PC-9 (cell line): Measurements from ENCODE around the gene IL34. TPM values are rescaled to one million over a fixed set of nuclear protein-coding genes. Genes with fewer than 3 reads are reported as not detected.

ENCODE experiments used
- BruUV-seq: library from RNA; stranded (reverse); fragments of 400-500 nt; replicated peaks from 2 replicates; lab custom pipeline; 2021; lab: Mats Ljungman, UMichigan
- CTCF ChIA-PET: fragments of 300-600 bp; sonication (Branson Sonifier 250); formaldehyde crosslinking; loops from one replicate; lab custom pipeline; 2022; ENCODE audit warnings: antibody characterized with exemption; lab: Charles Lee
- POLR2A ChIA-PET: fragments of 300-600 bp; sonication (Branson Sonifier 250); formaldehyde crosslinking; loops from one replicate; lab custom pipeline; 2022; ENCODE audit warnings: antibody characterized with exemption; ENCODE audit not compliant: unreplicated experiment; lab: Charles Lee
- DNase-seq, 2 experiments: peaks; one replicate each; pipeline versions ENCODE4 v3.0.0 to v3.0.0-alpha.2; 2015 to 2022; ENCODE audit warnings: mixed read lengths in 1 of 2
- H2AFZ ChIP-seq: fragments of 200-600 bp; sonication (generic); 2 replicates; pipeline ENCODE4 v1.8.1; 2017; ENCODE audit warnings: antibody characterized with exemption
- H3F3A ChIP-seq: fragments of 200-600 bp; sonication (generic); 2 replicates; pipeline ENCODE4 v1.8.1; 2017; ENCODE audit warnings: antibody characterized with exemption, mild to moderate bottlenecking, low read depth; ENCODE audit not compliant: insufficient read depth
- H3K27ac ChIP-seq: fragments of 200-600 bp; sonication (generic); 2 replicates; pipeline ENCODE4 v1.6.1; 2016; ENCODE audit warnings: mixed run types
- H3K27me3 ChIP-seq: fragments of 200-600 bp; sonication (generic); 2 replicates; pipeline ENCODE4 v1.6.1; 2016; ENCODE audit warnings: low read depth, mixed run types; ENCODE audit not compliant: insufficient read depth
- H3K36me3 ChIP-seq: fragments of 200-600 bp; sonication (generic); 2 replicates; pipeline ENCODE4 v1.6.1; 2016; ENCODE audit warnings: low read depth, mixed run types
- H3K4me1 ChIP-seq: fragments of 200-600 bp; sonication (generic); replicated peaks from 2 replicates; pipeline ENCODE4 v1.6.1; 2016; ENCODE audit warnings: mixed run types; ENCODE audit not compliant: insufficient read depth
- H3K4me2 ChIP-seq: fragments of 200-600 bp; sonication (generic); 2 replicates; pipeline ENCODE4 v1.6.1; 2017; ENCODE audit warnings: mixed run types
- H3K4me3 ChIP-seq: fragments of 200-600 bp; sonication (generic); 2 replicates; pipeline ENCODE4 v1.6.1; 2016; ENCODE audit warnings: mixed run types
- H3K79me2 ChIP-seq: fragments of 200-600 bp; sonication (generic); 2 replicates; pipeline ENCODE4 v1.6.1; 2017; ENCODE audit warnings: low read depth, mixed run types
- H3K9me2 ChIP-seq: fragments of 200-600 bp; sonication (generic); 2 replicates; pipeline ENCODE4 v1.8.1; 2017; ENCODE audit warnings: mild to moderate bottlenecking; ENCODE audit not compliant: insufficient read depth
- H3K9me3 ChIP-seq: fragments of 200-600 bp; sonication (generic); 2 replicates; pipeline ENCODE4 v1.8.1; 2016; ENCODE audit warnings: low read depth; ENCODE audit not compliant: insufficient read depth
- H4K20me1 ChIP-seq: fragments of 200-600 bp; sonication (generic); 2 replicates; pipeline ENCODE4 v1.8.1; 2017; ENCODE audit not compliant: insufficient read depth
- EZH2 ChIP-seq: fragments of 200-600 bp; sonication (generic); IDR thresholded peaks from 2 replicates; pipeline ENCODE4 v1.8.0; 2017; ENCODE audit warnings: antibody characterized with exemption, low read depth
- intact Hi-C: fragments of 100-400 bp; cut with micrococcal nuclease; formaldehyde crosslinking; loops from one replicate; pipeline ENCODE4 v1.10.0; 2022; ENCODE audit not compliant: unreplicated experiment
- total RNA-seq: library from RNA; stranded (reverse); gene quantifications from 2 replicates; pipeline ENCODE4 v1.2.3, GENCODE V29; 2021
- TF ChIP-seq, protein P1 (sequence below): fragments of 200-600 bp; sonication (generic); conservative IDR thresholded peaks from 2 replicates; pipeline ENCODE4 v1.6.1; 2017; ENCODE audit warnings: mixed run types, antibody characterized with exemption, mild to moderate bottlenecking, moderate library complexity

The IL34 gene
- total RNA-seq, 1 experiment from 2014 or later = not detected

DNA sequence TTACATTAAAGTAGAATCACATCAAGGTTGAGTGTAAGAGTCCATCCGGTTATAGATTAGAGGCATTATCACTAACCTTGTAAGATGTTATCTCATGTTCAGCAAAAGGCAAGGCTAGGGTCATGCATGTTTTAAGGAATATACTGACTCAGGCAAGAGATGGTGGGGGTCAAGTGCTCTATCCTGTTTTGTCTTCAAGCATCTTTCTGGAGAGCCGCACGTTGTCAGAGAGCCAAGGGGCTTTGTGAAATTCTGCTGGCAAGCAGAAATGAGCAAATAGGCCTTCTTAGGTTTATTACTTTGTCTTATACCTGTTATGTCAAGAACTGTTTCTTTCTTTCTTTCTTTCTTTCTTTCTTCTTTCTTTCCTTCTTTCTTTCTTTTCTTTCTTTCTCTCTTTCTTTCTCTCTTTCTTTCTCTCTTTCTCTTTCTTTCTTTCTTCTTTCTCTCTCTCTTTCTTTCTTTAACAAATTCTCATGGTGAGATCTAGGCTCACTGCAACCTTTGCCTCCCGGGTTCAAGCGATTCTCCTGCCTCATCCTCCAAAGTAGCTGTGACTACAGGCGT is 47.3 kb upstream of the IL34 start:
- POLR2A ChIA-PET = no interaction called here
- no peaks in the 10 kb centered on the region for H3K9me2 ChIP-seq
- no peak overlapping the region for H3K4me3 ChIP-seq
- TF ChIP-seq, protein P1, sequence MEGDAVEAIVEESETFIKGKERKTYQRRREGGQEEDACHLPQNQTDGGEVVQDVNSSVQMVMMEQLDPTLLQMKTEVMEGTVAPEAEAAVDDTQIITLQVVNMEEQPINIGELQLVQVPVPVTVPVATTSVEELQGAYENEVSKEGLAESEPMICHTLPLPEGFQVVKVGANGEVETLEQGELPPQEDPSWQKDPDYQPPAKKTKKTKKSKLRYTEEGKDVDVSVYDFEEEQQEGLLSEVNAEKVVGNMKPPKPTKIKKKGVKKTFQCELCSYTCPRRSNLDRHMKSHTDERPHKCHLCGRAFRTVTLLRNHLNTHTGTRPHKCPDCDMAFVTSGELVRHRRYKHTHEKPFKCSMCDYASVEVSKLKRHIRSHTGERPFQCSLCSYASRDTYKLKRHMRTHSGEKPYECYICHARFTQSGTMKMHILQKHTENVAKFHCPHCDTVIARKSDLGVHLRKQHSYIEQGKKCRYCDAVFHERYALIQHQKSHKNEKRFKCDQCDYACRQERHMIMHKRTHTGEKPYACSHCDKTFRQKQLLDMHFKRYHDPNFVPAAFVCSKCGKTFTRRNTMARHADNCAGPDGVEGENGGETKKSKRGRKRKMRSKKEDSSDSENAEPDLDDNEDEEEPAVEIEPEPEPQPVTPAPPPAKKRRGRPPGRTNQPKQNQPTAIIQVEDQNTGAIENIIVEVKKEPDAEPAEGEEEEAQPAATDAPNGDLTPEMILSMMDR = no peak
- no peak for TF ChIP-seq EZH2
- no peaks in the 10 kb centered on the region for H3K79me2 ChIP-seq
- no peaks in the 10 kb centered on the region for H4K20me1 ChIP-seq
- no peak overlapping the region for H3K4me2 ChIP-seq
- no peaks in the 10 kb centered on the region for H3K27me3 ChIP-seq
- no peak overlapping the region for H2AFZ ChIP-seq
- intact Hi-C loops = no loop called here
- DNase-seq = no peak
- H3K9me3 ChIP-seq = no peaks in the 10 kb centered on the region
- no peak overlapping the region for H3K27ac ChIP-seq
- H3F3A ChIP-seq = peaks cover under 1% of the 10 kb centered on the region; the same call in 1 of the 2 replicates
- BruUV-seq = no TSS peak
- CTCF ChIA-PET = no interaction called here
- no peaks in the 10 kb centered on the region for H3K36me3 ChIP-seq
- H3K4me1 ChIP-seq = no peaks in the 10 kb centered on the region

DNA sequence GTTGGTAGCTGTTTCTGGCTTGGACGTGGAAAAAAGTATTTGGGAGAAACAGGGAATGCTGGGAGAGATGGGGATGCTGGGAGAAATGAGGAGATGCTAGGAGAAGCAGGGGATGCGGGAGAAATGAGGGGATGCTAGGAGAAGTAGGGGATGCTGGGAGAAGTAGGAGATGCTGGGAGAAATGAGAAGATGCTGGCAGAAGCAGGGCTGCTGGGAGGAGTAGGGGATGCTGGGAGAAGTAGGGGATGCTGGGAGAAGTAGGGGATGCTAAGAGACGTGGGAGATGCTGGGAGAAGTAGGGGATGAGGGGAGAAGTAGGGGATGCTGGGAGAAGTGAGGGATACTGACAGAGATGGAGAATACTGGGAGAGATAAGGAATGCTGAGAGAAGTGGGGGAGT is 45.6 kb upstream of the IL34 start:
- no peaks in the 10 kb centered on the region for H3K9me3 ChIP-seq
- TF ChIP-seq EZH2 = no peak
- TF ChIP-seq, protein P1 = no peak
- H2AFZ ChIP-seq = no peak overlapping the region
- H3K36me3 ChIP-seq = no peaks in the 10 kb centered on the region
- no peaks in the 10 kb centered on the region for H3K4me1 ChIP-seq
- no TSS peak for BruUV-seq
- ChIA-PET CTCF (no interaction called here), POLR2A (no interaction called here)
- intact Hi-C loops = no loop called here
- no peaks in the 10 kb centered on the region for H3K27me3 ChIP-seq
- no peak overlapping the region for H3K4me2 ChIP-seq
- H3F3A ChIP-seq = no peaks in the 10 kb centered on the region
- H3K27ac ChIP-seq = no peak overlapping the region
- no peak for DNase-seq
- no peaks in the 10 kb centered on the region for H3K79me2 ChIP-seq
- H3K4me3 ChIP-seq = no peak overlapping the region
- H3K9me2 ChIP-seq = no peaks in the 10 kb centered on the region
- H4K20me1 ChIP-seq = no peaks in the 10 kb centered on the region

DNA sequence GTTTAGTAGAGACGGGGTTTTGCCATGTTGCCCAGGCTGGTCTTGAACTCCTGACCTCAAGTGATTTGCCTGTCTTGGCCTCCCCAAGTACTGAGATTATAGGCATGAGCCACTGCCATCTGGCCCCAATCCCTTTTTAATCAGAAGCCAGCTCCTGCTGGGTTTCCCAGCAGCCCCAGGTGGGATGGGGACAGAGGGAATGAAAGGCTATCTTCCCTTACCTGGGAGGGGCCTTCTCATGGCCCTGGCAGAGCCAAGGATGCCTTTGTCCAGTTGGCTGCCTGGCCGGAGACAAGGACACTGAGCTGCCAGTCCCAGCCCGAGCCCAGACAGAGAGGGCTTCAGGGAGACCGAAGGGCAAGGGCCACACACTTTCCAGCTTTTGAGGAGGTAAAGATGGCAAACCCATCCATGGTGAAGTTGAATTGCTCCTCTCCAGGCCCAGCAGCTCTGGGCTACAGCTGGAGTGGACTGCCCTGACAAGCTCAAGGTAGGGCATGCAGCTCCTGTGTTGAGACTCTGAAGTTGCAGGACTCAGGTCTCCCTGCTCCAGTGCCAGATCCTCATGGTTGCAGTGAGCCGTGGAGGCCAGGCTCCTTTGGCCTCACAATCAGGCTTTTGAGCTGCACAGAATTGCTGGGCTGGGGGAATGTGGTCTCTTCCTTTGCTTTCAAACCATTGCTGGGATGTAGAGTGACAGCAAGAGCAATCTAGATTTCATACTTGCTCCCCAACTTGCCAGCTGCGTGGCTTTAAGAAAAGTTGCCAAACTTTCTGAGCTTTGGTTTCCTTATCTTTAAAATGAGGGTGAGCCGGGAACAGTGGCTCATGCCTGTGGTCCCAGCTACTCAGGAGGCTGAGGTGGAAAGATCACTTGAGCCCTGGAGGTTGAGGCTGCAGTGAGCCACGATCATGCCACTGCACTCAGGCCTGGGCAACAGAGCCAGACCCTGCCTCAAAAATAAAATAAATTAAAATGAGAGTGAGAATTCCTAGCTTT is 44.5 kb upstream of the IL34 start:
- TF ChIP-seq, protein P1 = no peak
- TF ChIP-seq EZH2 = no peak
- CTCF ChIA-PET = no interaction called here
- Histone ChIP-seq H3K4me1 (no peaks in the 10 kb centered on the region), H3K36me3 (no peaks in the 10 kb centered on the region), H3K9me3 (no peaks in the 10 kb centered on the region), H3K4me2 (no peak overlapping the region), H3K9me2 (no peaks in the 10 kb centered on the region), H4K20me1 (no peaks in the 10 kb centered on the region), H3K27me3 (no peaks in the 10 kb centered on the region), H3F3A (no peaks in the 10 kb centered on the region), H3K79me2 (no peaks in the 10 kb centered on the region), H3K4me3 (no peak overlapping the region), H2AFZ (no peak overlapping the region), H3K27ac (no peak overlapping the region)
- DNase-seq = no peak
- POLR2A ChIA-PET = interaction anchor here (0.5 kb wide), 1 partner anchor 13 kb away, joined by 21 read pairs; no protein-coding TSS in a partner anchor
- intact Hi-C loops = no loop called here
- no TSS peak for BruUV-seq
